ENCODE data around the gene TC2N.
"Not testable (repeated sequence)": the region's sequence is repeated elsewhere in the genome, so short reads cannot be mapped to it uniquely, and the experiment has no call there.

The TC2N gene

GRCh38 chr14:91899213-91899612 lies 31.9 kb upstream of the TC2N start:
- H3K27ac ChIP-seq (ENCODE audit: low read depth, low read length): no peak overlapping the region
- no peak overlapping the region for H3K4me3 ChIP-seq (ENCODE audit: low read depth, low read length)
- H3K4me1 ChIP-seq (ENCODE audit: control insufficient read depth, insufficient read depth, low read length): peaks cover 5% of the 10 kb centered on the region
- no peaks in the 10 kb centered on the region for H3K36me3 ChIP-seq (ENCODE audit: control insufficient read depth, insufficient read depth, low read length)
- H3K9me3 ChIP-seq (ENCODE audit: control insufficient read depth, insufficient read depth, low read length): no peaks in the 10 kb centered on the region
- H3K27me3 ChIP-seq (ENCODE audit: control insufficient read depth, insufficient read depth, low read length): no peaks in the 10 kb centered on the region
- H3K9ac ChIP-seq (ENCODE audit: low read depth, low read length): no peak overlapping the region

GRCh38 chr14:91898372-91898771 lies 31.0 kb upstream of the TC2N start:
- no peaks in the 10 kb centered on the region for H3K9me3 ChIP-seq (ENCODE audit: control insufficient read depth, insufficient read depth, low read length)
- no peak overlapping the region for H3K4me3 ChIP-seq (ENCODE audit: low read depth, low read length)
- H3K27me3 ChIP-seq (ENCODE audit: control insufficient read depth, insufficient read depth, low read length): no peaks in the 10 kb centered on the region
- no peaks in the 10 kb centered on the region for H3K36me3 ChIP-seq (ENCODE audit: control insufficient read depth, insufficient read depth, low read length)
- H3K27ac ChIP-seq (ENCODE audit: low read depth, low read length): no peak overlapping the region
- H3K4me1 ChIP-seq (ENCODE audit: control insufficient read depth, insufficient read depth, low read length): peaks cover 5% of the 10 kb centered on the region
- no peak overlapping the region for H3K9ac ChIP-seq (ENCODE audit: low read depth, low read length)

- not testable (repeated sequence) for H3K9ac ChIP-seq (ENCODE audit: low read depth, low read length); H3K27me3 ChIP-seq (ENCODE audit: control insufficient read depth, insufficient read depth, low read length); H3K9me3 ChIP-seq (ENCODE audit: control insufficient read depth, insufficient read depth, low read length); H3K36me3 ChIP-seq (ENCODE audit: control insufficient read depth, insufficient read depth, low read length); H3K4me3 ChIP-seq (ENCODE audit: low read depth, low read length); H3K4me1 ChIP-seq (ENCODE audit: control insufficient read depth, insufficient read depth, low read length)
- H3K27ac ChIP-seq (ENCODE audit: low read depth, low read length): peak overlapping the region; percentile 45
Observed at GRCh38 chr14:91897716-91898115, 30.4 kb upstream of the TC2N start.

GRCh38 chr14:91897106-91897701 lies 29.9 kb upstream of the TC2N start:
- peaks cover 5% of the 10 kb centered on the region for H3K4me1 ChIP-seq (ENCODE audit: control insufficient read depth, insufficient read depth, low read length)
- no peaks in the 10 kb centered on the region for H3K36me3 ChIP-seq (ENCODE audit: control insufficient read depth, insufficient read depth, low read length)
- H3K9ac ChIP-seq (ENCODE audit: low read depth, low read length): no peak overlapping the region
- no peaks in the 10 kb centered on the region for H3K27me3 ChIP-seq (ENCODE audit: control insufficient read depth, insufficient read depth, low read length)
- no peaks in the 10 kb centered on the region for H3K9me3 ChIP-seq (ENCODE audit: control insufficient read depth, insufficient read depth, low read length)
- peak overlapping the region; percentile 45 for H3K27ac ChIP-seq (ENCODE audit: low read depth, low read length)
- no peak overlapping the region for H3K4me3 ChIP-seq (ENCODE audit: low read depth, low read length)

GRCh38 chr14:91896419-91896818 lies 29.1 kb upstream of the TC2N start:
- Histone ChIP-seq H3K27me3 (ENCODE audit: control insufficient read depth, insufficient read depth, low read length) (no peaks in the 10 kb centered on the region), H3K27ac (ENCODE audit: low read depth, low read length) (no peak overlapping the region), H3K4me3 (ENCODE audit: low read depth, low read length) (no peak overlapping the region), H3K9me3 (ENCODE audit: control insufficient read depth, insufficient read depth, low read length) (no peaks in the 10 kb centered on the region), H3K36me3 (ENCODE audit: control insufficient read depth, insufficient read depth, low read length) (no peaks in the 10 kb centered on the region), H3K9ac (ENCODE audit: low read depth, low read length) (no peak overlapping the region), H3K4me1 (ENCODE audit: control insufficient read depth, insufficient read depth, low read length) (peaks cover 5% of the 10 kb centered on the region)

- Histone ChIP-seq H3K9me3 (ENCODE audit: control insufficient read depth, insufficient read depth, low read length) (no peaks in the 10 kb centered on the region), H3K4me1 (ENCODE audit: control insufficient read depth, insufficient read depth, low read length) (peaks cover 5% of the 10 kb centered on the region), H3K36me3 (ENCODE audit: control insufficient read depth, insufficient read depth, low read length) (no peaks in the 10 kb centered on the region), H3K9ac (ENCODE audit: low read depth, low read length) (no peak overlapping the region), H3K27ac (ENCODE audit: low read depth, low read length) (no peak overlapping the region), H3K27me3 (ENCODE audit: control insufficient read depth, insufficient read depth, low read length) (no peaks in the 10 kb centered on the region), H3K4me3 (ENCODE audit: low read depth, low read length) (no peak overlapping the region)
Observed at GRCh38 chr14:91893669-91894068, 26.3 kb upstream of the TC2N start.

GRCh38 chr14:91893007-91893406 lies 25.7 kb upstream of the TC2N start:
- Histone ChIP-seq H3K27ac (ENCODE audit: low read depth, low read length) (no peak overlapping the region), H3K9ac (ENCODE audit: low read depth, low read length) (no peak overlapping the region), H3K27me3 (ENCODE audit: control insufficient read depth, insufficient read depth, low read length) (no peaks in the 10 kb centered on the region), H3K4me1 (ENCODE audit: control insufficient read depth, insufficient read depth, low read length) (peaks cover 5% of the 10 kb centered on the region), H3K4me3 (ENCODE audit: low read depth, low read length) (no peak overlapping the region), H3K36me3 (ENCODE audit: control insufficient read depth, insufficient read depth, low read length) (no peaks in the 10 kb centered on the region), H3K9me3 (ENCODE audit: control insufficient read depth, insufficient read depth, low read length) (no peaks in the 10 kb centered on the region)

GRCh38 chr14:91891721-91892220 lies 24.4 kb upstream of the TC2N start:
- Histone ChIP-seq H3K9me3 (ENCODE audit: control insufficient read depth, insufficient read depth, low read length) (no peaks in the 10 kb centered on the region), H3K4me3 (ENCODE audit: low read depth, low read length) (no peak overlapping the region), H3K9ac (ENCODE audit: low read depth, low read length) (no peak overlapping the region), H3K27me3 (ENCODE audit: control insufficient read depth, insufficient read depth, low read length) (no peaks in the 10 kb centered on the region), H3K27ac (ENCODE audit: low read depth, low read length) (no peak overlapping the region), H3K4me1 (ENCODE audit: control insufficient read depth, insufficient read depth, low read length) (peaks cover under 1% of the 10 kb centered on the region; the same call in 1 of the 2 replicates), H3K36me3 (ENCODE audit: control insufficient read depth, insufficient read depth, low read length) (no peaks in the 10 kb centered on the region)

- no peaks in the 10 kb centered on the region for H3K27me3 ChIP-seq (ENCODE audit: control insufficient read depth, insufficient read depth, low read length)
- H3K9ac ChIP-seq (ENCODE audit: low read depth, low read length): no peak overlapping the region
- H3K4me3 ChIP-seq (ENCODE audit: low read depth, low read length): no peak overlapping the region
- H3K36me3 ChIP-seq (ENCODE audit: control insufficient read depth, insufficient read depth, low read length): no peaks in the 10 kb centered on the region
- H3K9me3 ChIP-seq (ENCODE audit: control insufficient read depth, insufficient read depth, low read length): no peaks in the 10 kb centered on the region
- no peak overlapping the region for H3K27ac ChIP-seq (ENCODE audit: low read depth, low read length)
- no peaks in the 10 kb centered on the region for H3K4me1 ChIP-seq (ENCODE audit: control insufficient read depth, insufficient read depth, low read length)
Observed at GRCh38 chr14:91891101-91891500, 23.8 kb upstream of the TC2N start.

- Histone ChIP-seq H3K9ac (ENCODE audit: low read depth, low read length) (no peak overlapping the region), H3K27ac (ENCODE audit: low read depth, low read length) (no peak overlapping the region), H3K27me3 (ENCODE audit: control insufficient read depth, insufficient read depth, low read length) (no peaks in the 10 kb centered on the region), H3K4me1 (ENCODE audit: control insufficient read depth, insufficient read depth, low read length) (no peaks in the 10 kb centered on the region), H3K9me3 (ENCODE audit: control insufficient read depth, insufficient read depth, low read length) (no peaks in the 10 kb centered on the region), H3K4me3 (ENCODE audit: low read depth, low read length) (no peak overlapping the region), H3K36me3 (ENCODE audit: control insufficient read depth, insufficient read depth, low read length) (no peaks in the 10 kb centered on the region)
Observed at GRCh38 chr14:91890291-91890749, 23.0 kb upstream of the TC2N start.

GRCh38 chr14:91889477-91890211 lies 22.3 kb upstream of the TC2N start:
- no peaks in the 10 kb centered on the region for H3K36me3 ChIP-seq (ENCODE audit: control insufficient read depth, insufficient read depth, low read length)
- no peaks in the 10 kb centered on the region for H3K9me3 ChIP-seq (ENCODE audit: control insufficient read depth, insufficient read depth, low read length)
- no peaks in the 10 kb centered on the region for H3K27me3 ChIP-seq (ENCODE audit: control insufficient read depth, insufficient read depth, low read length)
- H3K27ac ChIP-seq (ENCODE audit: low read depth, low read length): no peak overlapping the region
- H3K4me1 ChIP-seq (ENCODE audit: control insufficient read depth, insufficient read depth, low read length): no peaks in the 10 kb centered on the region
- H3K9ac ChIP-seq (ENCODE audit: low read depth, low read length): no peak overlapping the region
- no peak overlapping the region for H3K4me3 ChIP-seq (ENCODE audit: low read depth, low read length)

Data from HUES48 (cell line).